Non-pigmented ciliary epithelial cell (primary cell): ENCODE measurements around the gene ADAM11.
"Not testable (repeated sequence)": the region's sequence is repeated elsewhere in the genome, so short reads cannot be mapped to it uniquely, and the experiment has no call there.

ENCODE experiments used
- DNase-seq: peaks from one replicate; pipeline ENCODE4 v3.0.0-alpha.2; 2010; ENCODE audit warnings: low read depth

ADAM11 gene

DNA sequence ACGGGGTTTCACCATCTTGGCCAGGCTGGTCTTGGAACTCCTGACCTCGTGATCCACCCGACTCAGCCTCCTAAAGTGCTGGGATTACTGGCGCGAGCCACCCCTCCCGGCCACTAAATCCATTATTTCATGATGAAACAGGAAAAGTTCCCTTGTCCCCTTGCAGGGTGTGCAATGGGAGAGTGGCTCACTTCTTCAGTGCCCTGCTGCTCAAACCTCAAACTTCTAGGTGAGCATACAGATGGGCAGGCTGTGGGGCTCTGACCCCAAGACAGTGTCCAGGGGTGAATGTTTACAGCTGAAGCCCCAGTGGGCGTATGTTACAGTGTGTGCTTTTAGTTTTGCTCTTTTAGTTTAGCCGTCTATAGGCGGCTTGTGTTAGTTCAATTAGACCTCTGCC, 36.6 kb downstream of the ADAM11 start:
- DNase-seq = no peak

DNA sequence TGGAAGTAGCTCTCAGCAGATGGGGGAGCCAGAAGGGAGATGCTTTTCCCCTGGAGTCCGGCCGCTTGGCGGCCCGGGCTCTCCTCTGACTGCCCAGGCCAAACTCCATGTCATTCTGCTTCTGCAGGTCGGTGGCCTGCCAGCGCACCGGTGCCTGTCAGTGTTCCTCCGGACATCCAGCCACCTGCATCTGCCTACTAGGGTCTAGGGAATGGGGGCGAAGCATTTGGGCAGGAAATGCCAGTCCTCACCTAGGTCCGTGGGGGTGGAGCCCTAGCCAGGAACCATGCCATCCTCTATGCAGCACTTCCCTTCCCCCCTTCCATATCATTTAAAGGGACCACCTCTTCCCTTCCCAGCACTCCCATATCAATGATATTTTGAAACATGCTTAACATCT, 37.1 kb downstream of the ADAM11 start:
- DNase-seq = no peak

DNA sequence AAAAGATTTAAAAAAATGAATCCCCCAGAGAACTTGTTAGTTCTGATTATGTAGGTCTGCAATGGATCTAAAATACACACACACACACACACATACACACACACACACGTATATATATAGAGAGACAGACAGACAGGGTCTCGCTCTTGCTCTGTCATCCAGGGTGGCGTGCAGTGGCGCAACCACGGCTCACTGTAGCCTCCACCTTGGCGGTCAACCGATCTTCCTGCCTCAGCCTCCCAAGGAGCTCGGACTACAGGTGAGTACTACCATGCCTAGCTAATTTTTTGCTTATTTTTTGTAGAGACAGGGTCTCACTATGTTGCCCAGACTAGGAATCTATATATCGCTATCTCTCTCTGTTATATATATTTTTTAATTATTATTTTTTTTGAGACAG, 37.9 kb downstream of the ADAM11 start:
- DNase-seq = no peak

DNA sequence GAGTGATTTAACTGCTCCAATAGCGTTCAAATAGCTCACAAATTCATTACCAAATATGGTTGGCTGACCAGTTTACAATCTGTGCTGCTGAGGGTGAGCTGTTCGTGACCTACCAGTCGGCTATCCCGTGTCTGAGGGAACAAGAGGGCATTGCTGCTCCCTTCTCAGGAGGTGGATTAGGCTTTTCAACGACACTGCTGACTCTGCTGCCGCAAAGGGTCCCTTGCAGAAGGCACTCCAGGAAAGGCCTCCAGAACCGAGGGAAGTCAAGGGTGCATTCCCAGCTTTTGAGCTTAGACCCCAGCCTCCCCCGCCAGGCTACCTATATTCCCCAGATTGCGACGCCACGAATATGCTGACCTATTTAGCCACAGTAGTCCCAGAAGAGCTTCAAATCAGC, 39.0 kb downstream of the ADAM11 start:
- DNase-seq = no peak

DNA sequence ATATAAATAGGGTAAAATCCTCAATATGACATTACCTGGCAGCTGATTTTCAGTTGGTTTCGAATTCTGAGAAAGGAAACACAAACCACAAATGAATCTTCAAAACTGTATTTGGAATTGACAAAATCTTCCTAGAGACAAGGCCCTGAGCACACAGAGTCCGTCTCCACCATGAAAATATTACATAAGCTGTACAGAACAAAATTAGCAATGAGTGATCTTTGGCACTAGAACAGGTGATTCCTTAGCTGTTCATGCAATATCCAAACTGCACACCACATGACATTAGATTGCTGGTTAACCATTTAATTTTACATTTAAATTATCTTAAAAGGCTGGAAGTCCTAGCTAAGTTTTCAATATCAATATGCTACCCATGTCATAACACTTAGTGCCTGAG, 39.6 kb downstream of the ADAM11 start:
- no peak for DNase-seq

DNA sequence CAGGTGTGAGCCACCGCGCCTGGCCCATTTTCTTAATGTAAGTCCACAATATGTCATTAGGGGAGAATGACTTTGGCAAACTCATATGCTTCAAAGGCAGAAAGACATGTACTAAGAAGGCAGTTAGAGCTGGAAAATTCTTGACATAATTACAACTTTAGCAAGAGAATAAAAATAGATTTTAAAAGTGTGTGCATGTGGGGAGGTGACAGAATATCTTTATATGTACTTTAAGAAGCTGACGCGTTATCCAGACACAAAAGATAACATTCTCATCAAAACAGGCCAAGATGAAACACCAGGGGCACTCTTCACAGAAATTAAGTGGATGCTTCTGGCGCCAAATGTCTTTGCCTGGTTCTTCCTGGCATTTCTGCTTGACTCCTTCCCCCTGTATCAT, 43.1 kb downstream of the ADAM11 start:
- DNase-seq = no peak

DNA sequence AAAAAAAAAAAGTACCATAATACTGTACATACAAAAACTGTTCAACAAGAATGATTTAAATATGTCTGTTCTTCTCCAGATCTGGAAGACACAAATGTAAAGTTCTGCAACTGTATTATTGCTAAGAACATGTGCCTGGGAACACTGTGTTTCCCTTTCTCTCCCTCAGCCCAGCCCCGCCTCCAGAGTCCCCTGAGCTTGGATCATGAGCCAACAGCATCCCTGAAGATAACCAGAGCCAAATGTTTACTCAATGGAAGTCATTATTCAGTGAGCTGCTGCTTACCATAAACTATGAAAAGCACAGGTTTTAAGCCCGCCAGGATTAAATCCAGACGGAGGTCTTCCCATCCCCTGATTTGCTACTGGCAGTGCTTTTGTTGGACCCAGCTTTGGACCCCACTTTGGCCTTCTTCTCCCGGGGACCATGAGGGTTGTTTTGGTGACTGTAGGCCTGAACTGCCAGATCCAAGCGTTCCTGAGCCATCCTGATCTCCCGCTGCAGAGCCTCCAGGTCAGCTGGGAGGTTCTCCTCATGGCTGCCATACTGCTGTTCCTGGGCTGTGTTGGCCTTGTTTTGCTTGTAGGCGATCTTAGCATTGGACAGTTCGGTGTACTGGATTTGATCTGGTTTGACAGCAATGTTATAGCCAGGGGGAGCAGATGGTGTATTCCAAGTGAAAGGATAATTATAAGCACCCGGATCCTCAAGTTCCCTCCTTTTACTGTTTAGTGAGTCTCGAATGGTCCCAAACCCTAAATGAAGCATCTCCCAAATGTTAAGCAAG, 45.7 kb downstream of the ADAM11 start:
- no peak for DNase-seq

DNA sequence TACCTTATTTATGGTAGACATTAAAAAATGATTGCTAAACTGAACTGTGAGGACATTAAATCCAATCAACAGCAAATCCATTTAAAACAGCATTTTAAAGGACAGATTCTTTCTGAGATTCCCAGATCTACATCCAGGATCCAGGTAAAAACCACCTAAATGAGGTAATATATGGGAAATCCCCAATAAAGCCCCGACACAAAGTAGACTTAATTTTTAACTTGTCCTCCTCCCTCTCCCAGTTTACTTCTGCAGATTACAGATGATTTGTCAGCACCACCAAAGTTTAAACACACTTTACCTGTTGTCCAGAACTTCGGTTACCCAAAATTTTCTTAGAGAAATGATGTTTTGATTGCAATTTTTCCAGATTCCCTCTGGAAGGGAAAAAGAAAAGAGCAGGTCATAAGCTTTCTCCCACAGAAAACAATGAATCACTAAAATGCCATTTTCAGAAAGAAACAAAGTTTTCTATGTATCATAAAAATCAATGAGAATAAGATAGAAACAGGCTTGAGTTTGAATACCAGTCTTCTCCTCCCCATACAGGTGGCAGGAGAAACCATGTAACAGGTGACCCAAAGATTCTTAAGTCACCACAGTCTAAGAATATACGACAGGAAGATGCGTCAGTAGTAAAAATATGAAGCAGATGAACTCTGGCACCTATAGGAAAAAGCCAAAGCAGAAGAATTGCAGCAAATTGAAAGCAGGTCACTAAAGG, 48.5 kb downstream of the ADAM11 start:
- DNase-seq = no peak

DNA sequence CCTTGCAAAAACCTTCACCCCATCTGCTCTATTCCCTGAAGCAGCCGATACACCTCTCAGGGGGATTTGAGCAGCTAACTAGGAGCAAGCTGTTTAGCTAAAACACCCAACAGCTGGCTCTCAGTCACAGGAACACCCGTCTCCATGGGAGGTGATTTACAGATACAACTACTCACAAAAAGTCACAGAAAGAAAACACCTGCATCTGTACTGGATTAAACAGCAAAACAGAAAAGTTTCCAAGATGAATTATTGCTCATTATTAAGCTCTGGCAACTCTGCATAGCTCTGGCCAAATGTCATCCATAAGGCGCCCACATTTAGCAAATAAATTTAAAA, 49.0 kb downstream of the ADAM11 start:
- no peak for DNase-seq

DNA sequence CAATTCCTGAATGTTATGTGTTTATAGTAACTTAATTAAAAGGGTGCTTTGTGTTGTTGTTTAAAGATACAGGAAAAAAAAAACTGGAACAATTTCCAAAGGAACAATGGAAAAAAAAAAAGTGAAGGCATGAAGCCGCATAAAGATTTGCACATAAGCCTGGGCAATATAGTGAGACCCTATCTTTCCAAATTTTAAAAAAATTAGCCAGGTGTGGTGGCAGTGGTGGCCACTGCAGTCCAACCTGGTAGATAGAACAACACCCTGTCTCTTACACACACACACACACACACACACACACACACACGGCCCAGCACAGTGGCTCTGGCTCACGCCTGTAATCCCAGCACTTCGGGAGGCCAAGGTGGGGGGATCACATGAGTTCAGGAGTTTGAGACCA, 49.4 kb downstream of the ADAM11 start:
- no peak for DNase-seq

DNA sequence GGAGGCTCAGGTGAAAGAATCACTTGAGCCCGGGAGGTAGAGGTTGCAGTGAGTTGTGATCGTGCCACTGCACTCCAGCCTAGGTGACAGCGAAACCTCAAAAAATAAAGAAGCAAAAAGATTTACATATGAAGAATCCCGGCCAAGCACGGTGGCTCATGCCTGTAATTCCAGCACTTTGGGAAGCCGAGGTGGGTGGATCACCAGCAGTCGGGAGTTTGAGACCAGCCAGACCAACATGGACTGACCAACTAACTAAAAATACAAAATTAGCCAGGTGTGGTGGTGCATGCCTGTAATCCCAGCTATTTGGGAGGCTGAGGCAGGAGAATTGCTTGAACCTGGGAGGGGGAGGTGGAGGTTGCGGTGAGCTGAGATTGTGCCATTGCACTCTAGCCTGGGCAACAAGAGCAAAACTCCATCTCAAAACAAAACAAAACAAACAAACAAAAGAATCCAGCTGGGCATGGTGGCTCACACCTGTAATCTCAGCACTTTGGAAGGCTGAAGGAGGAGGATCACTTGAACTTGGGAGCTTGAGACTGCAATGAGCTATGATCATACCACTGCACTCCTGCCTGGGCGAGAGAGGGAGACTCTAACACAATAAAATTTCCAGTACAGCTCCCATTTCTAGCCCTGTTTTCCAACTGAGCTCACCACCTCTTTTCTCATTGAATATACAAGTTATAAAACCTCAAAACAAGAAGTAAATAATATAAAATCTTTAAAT, 50.0 kb downstream of the ADAM11 start:
- DNase-seq = not testable (repeated sequence)

DNA sequence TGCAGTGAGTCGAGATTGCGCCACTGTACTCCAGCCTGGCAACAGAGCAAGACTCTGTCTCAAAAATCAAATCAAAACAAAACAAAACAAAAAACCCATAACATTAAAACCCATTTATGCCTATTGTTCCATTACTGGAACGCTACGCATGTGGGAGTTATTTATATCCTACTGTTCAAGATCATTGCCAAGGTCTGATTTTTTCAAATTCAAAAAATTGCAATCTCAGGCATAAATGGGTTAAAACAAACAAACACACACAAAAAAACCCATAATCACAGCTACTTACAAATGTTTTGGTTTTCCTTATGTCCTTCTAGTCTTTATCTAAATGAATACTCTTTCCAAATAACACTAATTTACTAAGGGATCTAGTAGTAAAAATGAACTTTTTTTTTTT, 53.5 kb downstream of the ADAM11 start:
- DNase-seq = no peak

DNA sequence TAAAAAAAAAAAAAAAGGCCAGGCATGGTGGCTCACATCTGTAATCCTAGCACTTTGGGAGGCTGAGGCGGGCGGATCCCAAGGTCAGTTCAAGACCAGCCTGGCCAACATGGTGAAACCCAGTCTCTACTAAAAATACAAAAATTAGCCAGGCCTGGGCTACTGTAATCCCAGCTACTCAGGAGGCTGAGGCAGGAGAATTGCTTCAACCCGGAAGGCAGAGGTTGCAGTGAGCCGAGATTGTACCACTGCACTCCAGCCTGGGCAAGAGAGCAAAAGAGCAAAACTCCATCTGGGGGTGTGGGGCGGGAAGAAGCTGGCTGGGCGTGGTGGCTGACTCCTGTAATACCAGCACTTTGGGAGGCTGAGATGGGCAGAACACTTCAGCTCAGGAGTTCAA, 59.7 kb downstream of the ADAM11 start:
- not testable (repeated sequence) for DNase-seq

DNA sequence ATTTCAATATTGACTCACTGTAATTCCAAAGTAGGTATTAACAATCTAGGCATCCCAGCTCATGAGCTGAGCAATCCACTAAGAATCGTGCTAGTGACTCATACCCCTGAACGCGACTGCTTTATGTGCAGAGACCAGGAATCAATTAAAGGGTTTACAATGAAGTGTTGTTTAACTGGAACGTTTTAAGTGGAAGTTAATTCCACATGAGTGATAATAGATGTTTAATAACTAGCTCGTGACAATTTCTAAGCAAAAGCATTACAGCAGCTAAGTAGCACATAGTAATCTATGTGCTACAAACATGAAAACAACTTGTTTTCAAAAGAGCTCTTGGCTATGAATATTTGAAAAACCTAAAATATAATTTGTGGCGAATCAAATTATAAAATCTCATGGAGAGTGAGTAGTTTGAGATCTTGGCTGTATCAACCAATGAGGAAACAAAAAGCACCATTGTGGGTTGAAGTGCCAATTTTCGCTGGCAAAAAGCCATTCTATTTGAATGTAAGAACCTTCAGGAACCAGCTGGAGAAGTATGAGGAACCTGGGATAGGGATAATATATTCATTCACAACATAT, 61.9 kb downstream of the ADAM11 start:
- DNase-seq = peak; percentile 72

DNA sequence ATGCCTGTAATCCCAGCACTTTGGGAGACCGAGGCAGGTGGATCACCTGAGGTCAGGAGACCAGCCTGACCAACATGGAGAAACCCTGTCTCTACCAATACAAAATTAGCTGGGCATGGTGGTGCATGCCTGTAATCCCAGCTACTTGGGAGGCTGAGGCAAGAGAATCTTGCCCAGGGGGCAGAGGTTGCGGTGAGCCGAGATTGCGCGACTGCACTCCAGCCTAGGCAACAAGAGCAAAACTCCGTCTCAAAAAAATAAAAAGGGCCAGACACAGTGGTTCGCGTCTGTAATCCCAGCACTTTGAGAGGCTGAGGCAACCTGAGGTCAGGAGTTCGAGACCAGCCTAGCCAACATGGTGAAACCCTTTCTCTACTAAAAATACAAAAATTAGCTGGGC, 66.4 kb downstream of the ADAM11 start:
- DNase-seq = not testable (repeated sequence)

DNA sequence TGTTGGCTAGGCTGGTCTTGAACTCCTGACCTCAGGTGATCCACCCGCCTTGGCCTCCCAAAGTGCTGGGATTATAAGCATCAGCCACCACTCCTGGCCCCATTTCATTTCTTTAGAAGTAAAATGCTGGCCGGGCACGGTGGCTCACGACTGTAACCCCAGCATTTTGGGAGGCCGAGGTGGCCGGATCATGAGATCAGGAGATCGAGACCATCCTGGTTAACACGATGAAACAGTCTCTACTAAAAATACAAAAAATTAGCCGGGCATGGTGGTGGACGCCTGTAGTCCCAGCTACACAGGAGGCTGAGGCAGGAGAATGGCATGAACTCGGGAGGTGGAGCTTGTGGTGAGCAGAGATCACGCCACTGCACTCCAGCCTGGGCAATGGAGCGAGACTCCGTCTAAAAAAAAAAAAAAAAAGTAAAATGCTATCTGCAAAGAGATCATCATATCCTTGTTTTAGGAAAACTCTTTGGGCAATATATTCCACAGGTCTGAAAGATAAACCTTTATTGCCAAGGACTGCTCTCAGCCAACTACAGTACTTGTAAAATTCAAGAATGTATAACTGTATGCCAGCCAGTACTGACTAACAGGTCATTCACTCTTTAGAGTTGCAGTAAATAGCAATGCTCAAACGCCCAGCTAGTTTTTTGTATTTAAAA, 67.5 kb downstream of the ADAM11 start:
- no peak for DNase-seq

DNA sequence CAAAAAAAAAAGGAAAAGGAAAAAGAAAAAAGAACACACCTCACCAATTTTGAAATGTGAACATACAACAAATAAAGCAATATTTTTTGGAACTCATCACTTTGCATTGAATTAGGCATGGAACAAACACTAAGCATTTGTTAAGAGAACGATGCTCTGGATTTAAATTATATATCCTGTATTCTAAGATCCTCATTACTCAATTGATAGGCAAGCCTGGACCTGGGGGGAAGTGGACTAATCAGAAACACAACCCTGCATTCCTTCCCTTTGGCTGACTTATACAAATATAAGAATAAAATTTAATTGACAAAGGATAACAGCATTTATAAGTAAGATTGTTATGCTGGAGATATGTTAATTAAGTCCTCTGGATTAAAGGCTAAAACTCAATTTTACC, 69.1 kb downstream of the ADAM11 start:
- no peak for DNase-seq

DNA sequence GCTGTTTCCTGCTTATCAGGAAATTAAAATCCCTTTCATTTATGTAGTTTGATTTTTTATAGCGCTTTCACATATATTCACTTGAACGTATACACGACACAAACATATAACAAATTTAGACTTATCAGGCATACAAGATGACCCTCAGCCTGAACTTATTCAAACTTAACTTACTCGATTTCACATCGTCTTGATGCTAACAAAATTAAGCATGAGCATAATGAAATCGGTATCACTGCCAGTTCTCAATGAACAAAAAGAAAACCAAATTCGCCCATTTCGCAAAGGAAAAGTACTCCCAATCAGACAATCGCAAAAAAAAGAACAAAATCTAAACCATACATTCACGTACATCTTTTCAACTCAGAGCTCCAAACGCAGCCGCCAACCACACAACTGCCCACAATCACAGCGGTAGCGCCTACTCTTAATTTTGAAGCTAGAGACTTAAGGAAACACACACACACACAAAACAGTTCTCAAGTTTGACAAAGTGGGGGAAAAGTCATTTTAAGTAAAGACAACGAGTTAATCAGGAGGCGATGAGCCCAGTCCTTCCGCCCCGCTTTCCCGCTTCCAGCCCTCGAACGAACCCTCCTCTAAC, 70.2 kb downstream of the ADAM11 start:
- DNase-seq = no peak

DNA sequence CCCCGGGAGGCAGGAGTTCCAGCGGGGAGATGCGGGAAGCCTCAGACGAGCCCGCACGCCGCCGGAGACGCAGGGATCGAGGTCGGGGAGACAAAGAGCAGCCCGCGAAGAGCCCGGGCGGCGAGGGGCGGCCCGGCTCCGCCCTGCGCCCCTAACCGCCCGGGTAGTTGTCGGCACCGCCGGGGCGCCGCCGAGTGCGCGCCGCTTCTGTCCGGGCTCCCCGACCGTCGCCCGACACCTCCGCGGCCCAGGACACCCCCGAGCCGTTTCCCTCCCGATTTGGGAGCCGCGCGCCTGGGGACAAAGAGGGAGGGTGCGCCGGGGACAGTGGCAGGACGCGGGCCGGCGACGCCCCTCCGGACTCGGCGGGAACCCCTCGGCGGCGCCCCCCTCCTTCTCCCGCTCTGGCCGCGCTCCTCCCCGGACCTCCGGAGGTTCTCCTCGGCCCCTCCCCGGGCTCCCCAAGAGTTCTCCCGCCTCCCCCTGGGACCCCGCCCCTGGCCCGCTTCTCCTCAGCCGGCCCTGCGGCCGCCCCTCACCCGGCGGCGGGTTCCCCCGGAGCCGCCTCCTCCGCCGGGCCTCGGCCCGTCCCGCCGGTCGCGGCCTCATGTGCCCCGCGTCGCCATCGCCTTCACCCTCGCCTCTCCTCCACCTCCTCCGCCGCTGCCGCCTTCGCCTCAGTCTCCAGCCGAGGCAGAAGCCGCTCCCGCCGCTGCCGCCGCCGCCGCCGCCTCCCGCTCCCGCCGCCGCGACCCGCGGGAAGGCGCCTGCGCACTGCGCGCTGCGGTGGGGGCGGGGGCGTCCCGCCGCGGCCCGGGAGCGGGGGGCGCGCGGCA, 71.0 kb downstream of the ADAM11 start, which contains the start of gene GJC1:
TSS of gene GJC1 (minus strand) at position 765 of the 836 bp plus-strand sequence. CDS start 24,470 bp downstream, outside the sequence.
- DNase-seq = no peak

DNA sequence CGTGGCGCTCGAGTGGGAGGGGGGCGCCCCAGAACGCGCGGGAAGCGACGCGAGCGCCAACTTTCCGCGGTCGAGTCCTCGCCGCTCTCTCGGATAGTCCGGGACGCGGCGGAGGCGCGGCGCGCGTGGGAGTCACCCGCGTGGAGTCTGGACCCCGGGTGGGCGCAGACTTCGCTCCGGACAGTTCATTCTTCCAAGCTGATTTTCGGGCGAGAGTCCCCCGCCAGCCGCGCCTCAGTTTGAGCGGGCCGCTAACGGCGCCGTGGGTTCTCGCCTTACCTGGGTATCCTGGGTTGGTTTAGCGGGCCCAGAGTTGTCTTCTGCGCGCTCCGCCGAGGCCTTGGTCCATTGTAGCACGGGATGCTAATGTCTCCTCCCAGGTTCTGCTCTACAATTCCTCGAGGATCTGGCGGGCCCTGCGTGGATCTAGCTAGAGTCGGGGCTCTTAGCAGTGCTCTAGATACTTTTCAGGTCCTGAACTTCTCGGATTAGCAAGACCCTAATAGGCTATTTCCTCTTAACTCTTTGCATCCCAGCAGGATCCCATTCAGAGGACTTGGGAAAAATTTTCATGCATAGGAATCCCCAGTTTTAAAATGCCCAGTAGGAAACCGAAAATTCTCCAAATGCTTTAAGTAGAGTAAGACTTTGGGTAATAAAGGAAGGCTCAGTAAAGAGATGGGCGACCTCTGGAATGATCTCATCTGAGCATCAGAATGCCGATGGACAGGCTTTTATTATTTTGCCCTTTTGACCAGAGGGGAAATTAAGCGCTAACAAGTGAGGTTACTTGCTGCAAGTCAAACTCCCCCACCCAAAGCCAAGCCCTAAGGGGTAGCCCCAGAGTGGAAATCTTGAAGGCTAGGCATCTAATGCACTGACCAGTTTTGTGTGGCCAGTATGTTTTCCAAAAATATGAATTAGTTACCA, 71.8 kb downstream of the ADAM11 start:
- DNase-seq = no peak
